HG02870 (cell line): ENCODE data around the gene MORC2.

Experiments
- ATAC-seq: cut with Tn5 transposase; IDR thresholded peaks from one replicate; pipeline ENCODE4 v1.9.1; 2021; ENCODE audit warnings: mild to moderate bottlenecking, moderate library complexity; ENCODE audit not compliant: unreplicated experiment

MORC2 gene

GRCh38 chr22:30949934-30950660 lies 18.5 kb downstream of the MORC2 start:
- no peak for ATAC-seq

GRCh38 chr22:30948930-30949342 lies 19.6 kb downstream of the MORC2 start:
- ATAC-seq = no peak

GRCh38 chr22:30947816-30948454 lies 20.6 kb downstream of the MORC2 start:
- ATAC-seq = no peak

GRCh38 chr22:30947173-30947815 lies 21.3 kb downstream of the MORC2 start:
- ATAC-seq = no peak

- ATAC-seq = no peak
Observed at GRCh38 chr22:30946354-30946753, 22.2 kb downstream of the MORC2 start.

- ATAC-seq = no peak
Observed at GRCh38 chr22:30945653-30946052, 22.9 kb downstream of the MORC2 start.

GRCh38 chr22:30944986-30945385 lies 23.6 kb downstream of the MORC2 start:
- ATAC-seq = no peak

GRCh38 chr22:30943368-30943767 lies 25.2 kb downstream of the MORC2 start:
- ATAC-seq = no peak

- no peak for ATAC-seq
Observed at GRCh38 chr22:30941363-30941740, 27.2 kb downstream of the MORC2 start.

GRCh38 chr22:30940685-30941362 lies 27.8 kb downstream of the MORC2 start:
- ATAC-seq = no peak

GRCh38 chr22:30934053-30934452 lies 34.5 kb downstream of the MORC2 start:
- no peak for ATAC-seq

GRCh38 chr22:30933457-30933856 lies 35.1 kb downstream of the MORC2 start:
- no peak for ATAC-seq

GRCh38 chr22:30932661-30933060 lies 35.9 kb downstream of the MORC2 start:
- ATAC-seq = no peak

- no peak for ATAC-seq
Observed at GRCh38 chr22:30931541-30932300, 36.9 kb downstream of the MORC2 start.

GRCh38 chr22:30930228-30930627 lies 38.3 kb downstream of the MORC2 start:
- ATAC-seq = no peak

- ATAC-seq = no peak
Observed at GRCh38 chr22:30928401-30928800, 40.2 kb downstream of the MORC2 start.

GRCh38 chr22:30927806-30928205 lies 40.8 kb downstream of the MORC2 start:
- no peak for ATAC-seq

GRCh38 chr22:30926706-30927105 lies 41.9 kb downstream of the MORC2 start:
- no peak for ATAC-seq

GRCh38 chr22:30925667-30926066 lies 42.9 kb downstream of the MORC2 start:
- ATAC-seq = no peak

- ATAC-seq = no peak
Observed at GRCh38 chr22:30923168-30923900, 45.2 kb downstream of the MORC2 start.
